Measurements from ENCODE around the gene SH2D2A. TPM values are rescaled to one million over a fixed set of nuclear protein-coding genes. Genes with fewer than 3 reads are reported as not detected.
A peak's percentile ranks its signal among the peaks of the same experiment; 100 is the strongest.

The SH2D2A gene
- total and polyA plus RNA-seq, 8 donors: 0.61 to 19.9 (median 1.5) TPM; not detected in 2

GRCh38 chr1:156809281-156809680 is 7.4 kb downstream of the SH2D2A start:
- Histone ChIP-seq H3K4me1 (peaks cover 11 to 40% (median 24%) of the 10 kb centered on the region in 4 donors), H3K9me3 (no peaks in the 10 kb centered on the region), H3K27me3 (peaks cover 0 to 15% (median 0%) of the 10 kb centered on the region in 3 donors), H3K36me3 (no peaks in the 10 kb centered on the region), H3K27ac (no peak overlapping the region), H3K4me3 (no peak overlapping the region)
- DNase-seq: no peak
- TF ChIP-seq POLR2AphosphoS5 (IDR thresholded peaks at IDR 0.05) (no peak), EP300 (IDR thresholded peaks at IDR 0.05) (no peak), POLR2A (IDR thresholded peaks at IDR 0.05) (no peak), CTCF (IDR thresholded peaks at IDR 0.05) (no peak)
- 93 to 98% (median 95%) methylated on average over 10 of the region's 10 CpGs for WGBS, 5 donors
- intact Hi-C loops (cut with DNase I; ENCODE audit: low total_unique reads): no loop called here

GRCh38 chr1:156808186-156809030 is 8.2 kb downstream of the SH2D2A start:
- no peak for TF ChIP-seq POLR2AphosphoS5 (IDR thresholded peaks at IDR 0.05)
- TF ChIP-seq EP300 (IDR thresholded peaks at IDR 0.05): no peak
- Histone ChIP-seq H3K27me3 (peaks cover 0 to 6% (median 0%) of the 10 kb centered on the region in 3 donors), H3K9me3 (no peaks in the 10 kb centered on the region), H3K27ac (no peak overlapping the region), H3K36me3 (no peaks in the 10 kb centered on the region), H3K4me3 (no peak overlapping the region), H3K4me1 (peaks cover 2 to 34% (median 17%) of the 10 kb centered on the region in 4 donors)
- DNase-seq: no peak
- intact Hi-C loops (cut with DNase I; ENCODE audit: low total_unique reads): no loop called here
- 89 to 93% (median 90%) methylated on average over 16 of the region's 16 CpGs for whole genome bisulfite sequencing, 5 donors

GRCh38 chr1:156807627-156808026 is 9.0 kb downstream of the SH2D2A start:
- intact Hi-C loops (cut with DNase I; ENCODE audit: low total_unique reads): no loop called here
- peaks cover 0 to 4% (median 0%) of the 10 kb centered on the region in 3 donors for H3K27me3 ChIP-seq
- no peak overlapping the region for H3K4me3 ChIP-seq
- peaks cover 0 to 28% (median 13%) of the 10 kb centered on the region in 4 donors for H3K4me1 ChIP-seq
- peaks cover 0 to under 1% (median 0%) of the 10 kb centered on the region in 4 donors for H3K36me3 ChIP-seq
- DNase-seq: no peak
- H3K9me3 ChIP-seq: no peaks in the 10 kb centered on the region
- 81 to 97% (median 87%) methylated on average over 2 of the region's 2 CpGs for WGBS, 5 donors
- no peak overlapping the region for H3K27ac ChIP-seq
- TF ChIP-seq CTCF (IDR thresholded peaks at IDR 0.05) (no peak), POLR2AphosphoS5 (IDR thresholded peaks at IDR 0.05) (no peak), POLR2A (IDR thresholded peaks at IDR 0.05) (no peak), EP300 (IDR thresholded peaks at IDR 0.05) (no peak)

- intact Hi-C loops (cut with DNase I; ENCODE audit: low total_unique reads): no loop called here
- TF ChIP-seq CTCF (IDR thresholded peaks at IDR 0.05) (no peak), POLR2AphosphoS5 (IDR thresholded peaks at IDR 0.05) (no peak), POLR2A (IDR thresholded peaks at IDR 0.05) (no peak)
- DNase-seq: peak in 1 of 2 donors; percentile 36
- peaks cover 0 to 28% (median 13%) of the 10 kb centered on the region in 4 donors for H3K4me1 ChIP-seq
- H3K9me3 ChIP-seq: no peaks in the 10 kb centered on the region
- no peaks in the 10 kb centered on the region for H3K27me3 ChIP-seq
- H3K27ac ChIP-seq: peak overlapping the region in 1 of 5 donors; percentile 48
- peaks cover 4 to 9% (median 6%) of the 10 kb centered on the region in 4 donors for H3K36me3 ChIP-seq
- 73 to 89% (median 81%) methylated on average over 7 of the region's 7 CpGs for WGBS, 5 donors
- no peak overlapping the region for H3K4me3 ChIP-seq
These were observed 9.9 kb downstream of the SH2D2A start for GRCh38 chr1:156806512-156807440.

Data from stomach (tissue), 9 donors.